ENCODE data around the gene NPIPB12.
"Not testable (repeated sequence)": the region's sequence is repeated elsewhere in the genome, so short reads cannot be mapped to it uniquely, and the experiment has no call there.

The NPIPB12 gene
- total RNA-seq: 1.7 reads per million

- not testable (repeated sequence) for DNase-seq
These were observed at the start of gene NPIPB12 for GRCh38 chr16:29506308-29506707. TSS of gene NPIPB12 (minus strand) at chr16:29506408.

- DNase-seq: not testable (repeated sequence)
These were observed 15.3 kb upstream of the NPIPB12 start for GRCh38 chr16:29521520-29521919.

DNA sequence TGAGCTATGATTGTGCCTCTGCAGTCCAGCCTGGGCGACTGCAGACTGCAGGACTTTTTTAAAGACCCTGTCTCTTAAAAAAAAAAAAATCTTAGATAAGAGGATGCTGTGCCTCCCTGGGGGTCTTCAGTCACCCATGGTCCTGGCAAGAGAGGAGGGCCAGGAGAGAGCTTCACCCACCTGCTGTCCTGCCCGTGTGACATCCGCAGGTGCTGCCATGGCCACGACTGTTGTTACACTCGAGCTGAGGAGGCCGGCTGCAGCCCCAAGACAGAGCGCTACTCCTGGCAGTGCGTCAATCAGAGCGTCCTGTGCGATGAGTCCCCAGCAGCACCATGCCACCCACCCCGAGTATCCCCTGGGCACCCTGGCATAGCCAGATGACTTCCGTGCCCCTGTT lies 23.9 kb downstream of the NPIPB12 start:
- not testable (repeated sequence) for DNase-seq

- not testable (repeated sequence) for DNase-seq
These were observed 34.1 kb downstream of the NPIPB12 start for GRCh38 chr16:29472065-29472464.

DNA sequence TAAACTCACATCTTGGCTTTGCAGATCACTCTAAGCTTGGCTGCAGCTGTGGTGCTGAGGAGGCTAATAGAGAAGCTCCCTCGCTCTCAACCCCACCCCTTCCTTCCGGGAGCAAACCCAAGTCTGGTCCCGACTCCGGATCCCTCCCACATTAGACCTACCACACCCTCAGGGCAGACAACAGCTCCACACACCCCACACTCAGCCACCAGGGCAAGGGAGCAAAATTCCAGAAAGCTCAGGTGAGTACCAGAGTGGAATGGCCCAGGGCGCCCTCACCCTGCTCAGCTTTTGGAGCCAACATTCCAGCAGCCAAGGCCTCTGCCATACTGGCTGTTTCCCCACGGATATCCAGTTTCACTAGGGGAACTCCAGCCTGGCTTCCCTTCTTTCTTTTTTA lies 36.5 kb downstream of the NPIPB12 start:
- peak; percentile 4 for DNase-seq

DNA sequence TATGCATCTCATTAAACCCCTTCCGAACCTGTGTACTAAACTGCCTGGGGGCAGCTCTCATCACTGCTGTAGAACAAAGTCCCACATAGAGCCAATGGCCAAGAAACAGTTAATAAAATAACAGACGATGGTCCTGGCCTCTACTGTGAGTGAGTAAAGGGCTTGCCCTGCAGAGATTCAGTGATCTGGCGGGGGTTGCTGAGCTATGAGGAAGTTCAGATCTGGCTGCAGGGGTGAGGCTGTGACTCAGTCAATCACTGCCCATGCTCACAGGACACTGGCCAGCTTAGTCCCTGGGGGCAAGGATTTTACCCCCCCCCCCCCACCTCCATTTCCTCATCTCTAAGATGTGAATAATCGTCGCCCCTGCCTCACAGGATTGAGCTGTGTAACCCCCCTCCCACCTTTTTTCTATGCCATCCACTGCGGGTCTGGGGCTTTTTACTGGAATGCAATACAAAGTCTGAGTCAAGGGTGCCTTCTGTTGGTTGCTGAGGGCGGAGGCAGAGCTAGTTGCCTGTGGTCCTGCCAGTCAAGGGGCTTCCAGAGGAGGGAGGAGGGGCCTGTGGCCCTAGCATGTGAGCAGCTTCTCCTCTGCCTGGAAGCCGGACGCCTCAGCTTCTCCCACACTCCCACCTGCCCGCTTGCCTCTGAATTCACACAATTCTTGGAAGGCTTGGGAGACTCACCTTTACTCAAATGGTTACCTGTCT lies 38.4 kb downstream of the NPIPB12 start:
- DNase-seq: not testable (repeated sequence)

DNA sequence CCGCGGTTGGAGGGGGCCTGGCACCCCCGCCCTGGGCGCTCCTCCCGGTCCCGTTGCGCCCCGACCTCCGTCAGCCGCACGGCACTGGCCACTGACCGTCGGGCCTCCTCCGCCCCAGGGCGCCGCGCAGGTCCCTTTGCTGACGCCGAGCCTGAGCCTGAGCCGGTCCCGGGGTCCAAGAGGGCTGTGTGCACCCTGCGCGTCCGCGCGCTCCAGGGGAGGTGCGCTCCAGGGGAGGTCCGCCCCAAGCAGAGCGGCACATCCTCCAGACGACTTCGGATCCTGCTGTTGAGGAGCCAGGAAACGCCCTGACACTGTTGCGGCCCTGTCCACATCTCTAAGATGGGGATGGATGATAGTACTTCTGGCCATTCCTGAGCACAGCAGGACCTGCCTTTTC lies 39.3 kb downstream of the NPIPB12 start:
- not testable (repeated sequence) for DNase-seq

DNA sequence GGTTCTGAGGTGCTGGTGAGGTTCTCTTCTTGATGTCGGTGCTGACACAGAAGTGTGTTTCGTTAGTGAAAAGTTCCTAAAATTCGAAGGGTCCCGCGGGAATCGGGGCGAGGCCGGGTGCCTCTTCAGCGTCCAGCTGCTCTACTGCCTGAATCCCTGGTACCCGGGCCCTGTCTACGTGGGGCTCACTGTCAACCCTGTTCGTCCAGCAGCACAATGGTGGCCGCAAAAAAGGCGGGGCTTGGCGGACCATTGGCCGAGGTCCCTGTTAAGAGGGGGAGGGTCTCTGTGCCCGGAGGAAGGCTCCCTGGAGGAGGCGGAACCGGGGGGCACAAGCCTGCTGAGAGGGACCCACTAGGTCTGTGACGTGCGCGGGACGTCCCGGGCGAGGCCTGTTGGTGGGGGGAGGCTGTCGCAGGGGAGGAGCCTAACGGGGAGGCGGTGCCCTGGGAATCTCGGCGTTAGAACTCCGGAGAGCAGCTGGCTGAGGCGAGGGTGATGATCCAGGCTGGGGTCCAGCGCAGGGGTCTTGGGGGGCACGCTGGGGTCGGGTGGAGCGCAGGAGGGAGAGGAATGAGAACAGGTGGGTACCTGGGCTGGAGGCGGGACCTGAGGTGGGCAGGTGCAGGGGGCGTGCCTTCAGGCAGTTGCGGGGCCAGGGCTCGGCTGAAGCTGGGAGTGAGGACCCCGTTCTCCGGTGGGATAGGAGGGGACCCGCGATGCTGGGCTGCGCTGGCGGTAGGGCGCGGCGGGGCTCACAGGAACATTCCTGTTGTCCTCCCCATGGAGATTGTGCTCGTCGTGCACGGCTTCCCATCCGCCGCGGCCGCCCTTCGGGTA lies 40.0 kb downstream of the NPIPB12 start:
- DNase-seq: not testable (repeated sequence)

DNA sequence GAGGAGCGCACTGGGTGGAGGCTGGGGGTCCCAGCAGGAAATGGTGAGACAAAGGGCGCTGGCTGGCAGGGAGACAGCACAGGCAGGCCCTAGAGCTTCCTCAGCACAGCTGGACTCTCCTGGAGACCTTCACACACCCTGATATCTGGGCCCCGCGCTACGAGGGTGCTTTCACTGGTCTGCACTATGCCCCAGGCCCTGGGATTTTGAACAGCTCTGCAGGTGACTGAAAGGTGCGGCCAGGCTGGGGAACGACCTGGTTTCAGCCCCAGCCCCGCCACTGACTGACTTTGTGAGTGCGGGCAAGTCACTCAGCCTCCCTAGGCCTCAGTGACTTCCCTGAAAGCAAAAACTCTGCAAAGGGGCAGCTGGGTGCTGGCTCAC lies 45.6 kb downstream of the NPIPB12 start:
- DNase-seq: not testable (repeated sequence)

GRCh38 chr16:29459706-29460646 lies 46.2 kb downstream of the NPIPB12 start, which contains the start of gene SULT1A4:
TSS of gene SULT1A4 (plus strand) at chr16:29459913. CDS start at chr16:29461386, 1,473 bp downstream.
- DNase-seq: not testable (repeated sequence)

- DNase-seq: not testable (repeated sequence)
These were observed 48.5 kb downstream of the NPIPB12 start for GRCh38 chr16:29457660-29458059.

DNA sequence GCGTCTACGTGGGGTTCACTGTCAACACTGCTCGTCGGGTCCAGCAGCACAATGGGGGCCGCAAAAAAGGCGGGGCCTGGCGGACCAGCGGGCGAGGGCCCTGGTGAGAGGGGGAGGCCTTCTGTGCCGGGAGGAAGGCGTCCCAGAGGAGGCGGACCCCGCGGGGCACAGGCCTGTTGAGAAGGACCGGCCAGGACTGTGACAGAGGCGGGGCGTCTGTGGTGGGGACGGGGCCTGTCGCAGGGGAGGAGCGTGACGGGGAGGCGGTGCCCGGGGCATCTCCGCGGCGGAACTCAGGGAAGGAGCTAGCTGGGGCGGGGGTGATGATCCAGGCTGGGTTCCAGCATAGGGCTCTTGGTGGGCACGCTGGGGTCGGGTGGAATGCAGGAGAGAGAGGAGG lies 51.4 kb downstream of the NPIPB12 start:
- not testable (repeated sequence) for DNase-seq

GRCh38 chr16:29454269-29454668 lies 51.9 kb downstream of the NPIPB12 start, which contains the start of the genes BOLA2 and SLX1B:
TSS of gene BOLA2 (minus strand) at chr16:29454351. CDS start at chr16:29454253, 98 bp downstream.
TSS of gene SLX1B (plus strand) at chr16:29454533.
- not testable (repeated sequence) for DNase-seq

- not testable (repeated sequence) for DNase-seq
These were observed 52.5 kb downstream of the NPIPB12 start for GRCh38 chr16:29453754-29454153.

Measured in effector CD4-positive, alpha-beta T cell (primary cell).